WTC11 (cell line): ENCODE measurements around the gene RSKR. TPM values are rescaled to one million over a fixed set of nuclear protein-coding genes. Genes with fewer than 3 reads are reported as not detected.

Experiments
- ATAC-seq: fragments of 200-7000 bp; cut with Tn5 transposase; 2 replicates; pipeline ENCODE4 v1.10.0; 2021; ENCODE audit warnings: mild to moderate bottlenecking, moderate library complexity
- CTCF ChIA-PET: fragments of 300-600 bp; sonication (Branson Sonifier 250); formaldehyde crosslinking; loops from one replicate; lab custom pipeline; 2021; ENCODE audit warnings: antibody characterized with exemption; lab: Charles Lee
- POLR2A ChIA-PET: fragments of 350-600 bp; sonication (Branson Sonifier 250); formaldehyde crosslinking; loops from one replicate; lab custom pipeline; 2021; ENCODE audit warnings: antibody characterized with exemption; lab: Charles Lee
- DNase-seq: peaks from one replicate; pipeline ENCODE4 v3.0.0; 2021; ENCODE audit warnings: low spot score
- H3K27ac Mint-ChIP-seq: 2 replicates; pipeline ENCODE4 v1.8.0; 2021; ENCODE audit warnings: mixed read lengths
- H3K27me3 Mint-ChIP-seq: 2 replicates; pipeline ENCODE4 v1.8.0; 2021; ENCODE audit warnings: low read depth, mild to moderate bottlenecking, moderate library complexity, mixed read lengths
- H3K36me3 Mint-ChIP-seq: 2 replicates; pipeline ENCODE4 v1.8.0; 2021; ENCODE audit warnings: mixed read lengths
- H3K4me1 Mint-ChIP-seq: 2 replicates; pipeline ENCODE4 v1.8.0; 2022; ENCODE audit warnings: mixed read lengths
- H3K4me3 Mint-ChIP-seq: 2 replicates; pipeline ENCODE4 v1.8.0; 2021; ENCODE audit warnings: mild to moderate bottlenecking, moderate library complexity, mixed read lengths
- H3K9me3 Mint-ChIP-seq: 2 replicates; pipeline ENCODE4 v1.8.0; 2021; ENCODE audit warnings: mixed read lengths
- CREB1 ChIP-seq: sonication (generic); formaldehyde crosslinking; IDR thresholded peaks from 2 replicates; pipeline ENCODE4 v1.8.0; 2023; ENCODE audit warnings: mild to moderate bottlenecking, missing genetic modification reagents
- EMX1 ChIP-seq: fragments of 250-450 bp; sonication (Bioruptor Pico); IDR thresholded peaks from 2 replicates; pipeline ENCODE4 v1.8.0; 2021; ENCODE audit warnings: mild to moderate bottlenecking
- ESRRA ChIP-seq: sonication (generic); formaldehyde crosslinking; IDR thresholded peaks from 2 replicates; pipeline ENCODE4 v1.8.1; 2022; ENCODE audit warnings: mild to moderate bottlenecking, missing genetic modification reagents, borderline replicate concordance
- MYBL2 ChIP-seq: sonication (generic); formaldehyde crosslinking; IDR thresholded peaks from 2 replicates; pipeline ENCODE4 v1.8.1; 2023; ENCODE audit warnings: mild to moderate bottlenecking, moderate library complexity, missing genetic modification reagents
- NR2C2 ChIP-seq: sonication (generic); formaldehyde crosslinking; IDR thresholded peaks from 2 replicates; pipeline ENCODE4 v1.8.0; 2022; ENCODE audit warnings: mild to moderate bottlenecking, missing genetic modification reagents
- PREB ChIP-seq: sonication (generic); formaldehyde crosslinking; IDR thresholded peaks from 2 replicates; pipeline ENCODE4 v1.8.1; 2022; ENCODE audit warnings: mild to moderate bottlenecking, missing genetic modification reagents, moderate library complexity, borderline replicate concordance
- RORB ChIP-seq: fragments of 250-450 bp; sonication (Bioruptor Pico); IDR thresholded peaks from 2 replicates; pipeline ENCODE4 v1.9.0; 2021; ENCODE audit warnings: mild to moderate bottlenecking
- TCF7 ChIP-seq: sonication (generic); formaldehyde crosslinking; IDR thresholded peaks from 2 replicates; pipeline ENCODE4 v1.8.0; 2022; ENCODE audit warnings: mild to moderate bottlenecking, low read depth, missing genetic modification reagents, moderate library complexity
- TEAD1 ChIP-seq: sonication (generic); formaldehyde crosslinking; IDR thresholded peaks from 2 replicates; pipeline ENCODE4 v1.8.0; 2022; ENCODE audit warnings: mild to moderate bottlenecking, missing genetic modification reagents
- USF1 ChIP-seq: sonication (generic); formaldehyde crosslinking; IDR thresholded peaks from 2 replicates; pipeline ENCODE4 v1.8.0; 2022; ENCODE audit warnings: mild to moderate bottlenecking, missing genetic modification reagents
- ZNF232 ChIP-seq: sonication (generic); formaldehyde crosslinking; IDR thresholded peaks from 2 replicates; pipeline ENCODE4 v1.8.0; 2022; ENCODE audit warnings: mild to moderate bottlenecking, missing genetic modification reagents
- ZNF263 ChIP-seq: sonication (generic); formaldehyde crosslinking; IDR thresholded peaks from 2 replicates; pipeline ENCODE4 v1.8.1; 2022; ENCODE audit warnings: low read depth, mild to moderate bottlenecking, moderate library complexity, missing genetic modification reagents
- ZNF512 ChIP-seq: sonication (generic); formaldehyde crosslinking; IDR thresholded peaks from 2 replicates; pipeline ENCODE4 v1.8.1; 2022; ENCODE audit warnings: missing genetic modification reagents, borderline replicate concordance
- ZNF671 ChIP-seq: fragments of 250-450 bp; sonication (Bioruptor Pico); IDR thresholded peaks from 2 replicates; pipeline ENCODE4 v1.8.0; 2021; ENCODE audit warnings: mild to moderate bottlenecking
- total RNA-seq: library from RNA; stranded (reverse); gene quantifications from 3 replicates; pipeline ENCODE4 v1.2.3, GENCODE V29; 2021
- TF ChIP-seq, protein P1 (sequence below): sonication (generic); formaldehyde crosslinking; IDR thresholded peaks from 2 replicates; pipeline ENCODE4 v1.8.1; 2023; ENCODE audit warnings: mild to moderate bottlenecking, missing genetic modification reagents, borderline replicate concordance
- TF ChIP-seq, protein P2 (sequence below): sonication (generic); formaldehyde crosslinking; IDR thresholded peaks from 2 replicates; pipeline ENCODE4 v1.8.1; 2023; ENCODE audit warnings: mild to moderate bottlenecking, moderate library complexity, missing genetic modification reagents
- TF ChIP-seq, protein P3 (sequence below): sonication (generic); formaldehyde crosslinking; IDR thresholded peaks from 2 replicates; pipeline ENCODE4 v1.8.1; 2022; ENCODE audit warnings: mild to moderate bottlenecking, moderate library complexity, missing genetic modification reagents

The RSKR gene
- total RNA-seq, 1 experiment from 2014 or later = 28.0 TPM

GRCh38 chr17:28569446-28569845 is 44.5 kb downstream of the RSKR start:
- POLR2A ChIA-PET = no interaction called here
- H3K4me3 Mint-ChIP-seq = peak overlapping the region; percentile 91
- no peak for ATAC-seq

DNA sequence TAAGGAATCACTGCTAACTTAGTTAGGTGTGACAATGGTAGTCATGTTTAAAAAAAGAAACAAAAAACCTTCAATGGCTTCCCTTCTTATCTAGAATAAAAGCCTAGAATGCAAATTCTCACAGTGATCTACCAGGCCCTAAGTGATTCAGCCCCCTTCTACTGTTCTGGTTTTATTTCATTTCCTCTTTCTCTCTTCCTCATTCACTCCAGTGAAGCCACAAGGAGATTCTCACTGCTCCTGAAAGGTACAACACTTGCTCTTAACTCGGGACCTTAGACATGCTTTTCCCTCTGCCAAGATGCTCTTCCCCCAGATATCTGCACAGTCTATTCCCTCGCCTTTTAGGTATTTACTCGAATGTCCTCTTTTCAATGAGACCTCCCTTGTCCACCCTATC is 46.4 kb downstream of the RSKR start:
- Mint-ChIP-seq H3K27me3 (peaks cover under 1% of the 10 kb centered on the region; the same call in 1 of the 2 replicates), H3K36me3 (peaks cover 19% of the 10 kb centered on the region), H3K27ac (peak overlapping the region; percentile 47; the same call in 1 of the 2 replicates), H3K4me1 (peaks cover 14% of the 10 kb centered on the region), H3K9me3 (no peaks in the 10 kb centered on the region), H3K4me3 (no peak overlapping the region)
- CTCF ChIA-PET = interaction anchor here (4.9 kb wide), 1 partner anchor 21 kb away, joined by 26 read pairs; no protein-coding TSS in a partner anchor
- TF ChIP-seq, protein P1, sequence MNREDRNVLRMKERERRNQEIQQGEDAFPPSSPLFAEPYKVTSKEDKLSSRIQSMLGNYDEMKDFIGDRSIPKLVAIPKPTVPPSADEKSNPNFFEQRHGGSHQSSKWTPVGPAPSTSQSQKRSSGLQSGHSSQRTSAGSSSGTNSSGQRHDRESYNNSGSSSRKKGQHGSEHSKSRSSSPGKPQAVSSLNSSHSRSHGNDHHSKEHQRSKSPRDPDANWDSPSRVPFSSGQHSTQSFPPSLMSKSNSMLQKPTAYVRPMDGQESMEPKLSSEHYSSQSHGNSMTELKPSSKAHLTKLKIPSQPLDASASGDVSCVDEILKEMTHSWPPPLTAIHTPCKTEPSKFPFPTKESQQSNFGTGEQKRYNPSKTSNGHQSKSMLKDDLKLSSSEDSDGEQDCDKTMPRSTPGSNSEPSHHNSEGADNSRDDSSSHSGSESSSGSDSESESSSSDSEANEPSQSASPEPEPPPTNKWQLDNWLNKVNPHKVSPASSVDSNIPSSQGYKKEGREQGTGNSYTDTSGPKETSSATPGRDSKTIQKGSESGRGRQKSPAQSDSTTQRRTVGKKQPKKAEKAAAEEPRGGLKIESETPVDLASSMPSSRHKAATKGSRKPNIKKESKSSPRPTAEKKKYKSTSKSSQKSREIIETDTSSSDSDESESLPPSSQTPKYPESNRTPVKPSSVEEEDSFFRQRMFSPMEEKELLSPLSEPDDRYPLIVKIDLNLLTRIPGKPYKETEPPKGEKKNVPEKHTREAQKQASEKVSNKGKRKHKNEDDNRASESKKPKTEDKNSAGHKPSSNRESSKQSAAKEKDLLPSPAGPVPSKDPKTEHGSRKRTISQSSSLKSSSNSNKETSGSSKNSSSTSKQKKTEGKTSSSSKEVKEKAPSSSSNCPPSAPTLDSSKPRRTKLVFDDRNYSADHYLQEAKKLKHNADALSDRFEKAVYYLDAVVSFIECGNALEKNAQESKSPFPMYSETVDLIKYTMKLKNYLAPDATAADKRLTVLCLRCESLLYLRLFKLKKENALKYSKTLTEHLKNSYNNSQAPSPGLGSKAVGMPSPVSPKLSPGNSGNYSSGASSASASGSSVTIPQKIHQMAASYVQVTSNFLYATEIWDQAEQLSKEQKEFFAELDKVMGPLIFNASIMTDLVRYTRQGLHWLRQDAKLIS = no peak
- no peak for DNase-seq
- POLR2A ChIA-PET = no interaction called here
- ATAC-seq = no peak

More at GRCh38 chr17:28569446-28569845, 44.5 kb downstream of the RSKR start:
- TF ChIP-seq ZNF671 (CRISPR knock-in tag) (no peak), ZNF232 (CRISPR knock-in tag) (no peak), USF1 (no peak), PREB (CRISPR knock-in tag) (no peak), NR2C2 (CRISPR knock-in tag) (no peak), ZNF512 (no peak), RORB (no peak), ESRRA (no peak), MYBL2 (CRISPR knock-in tag) (no peak), TEAD1 (CRISPR knock-in tag) (no peak), TCF7 (CRISPR knock-in tag) (no peak), EMX1 (CRISPR knock-in tag) (no peak), CREB1 (CRISPR knock-in tag) (no peak), ZNF263 (no peak)
- TF ChIP-seq, protein P2, sequence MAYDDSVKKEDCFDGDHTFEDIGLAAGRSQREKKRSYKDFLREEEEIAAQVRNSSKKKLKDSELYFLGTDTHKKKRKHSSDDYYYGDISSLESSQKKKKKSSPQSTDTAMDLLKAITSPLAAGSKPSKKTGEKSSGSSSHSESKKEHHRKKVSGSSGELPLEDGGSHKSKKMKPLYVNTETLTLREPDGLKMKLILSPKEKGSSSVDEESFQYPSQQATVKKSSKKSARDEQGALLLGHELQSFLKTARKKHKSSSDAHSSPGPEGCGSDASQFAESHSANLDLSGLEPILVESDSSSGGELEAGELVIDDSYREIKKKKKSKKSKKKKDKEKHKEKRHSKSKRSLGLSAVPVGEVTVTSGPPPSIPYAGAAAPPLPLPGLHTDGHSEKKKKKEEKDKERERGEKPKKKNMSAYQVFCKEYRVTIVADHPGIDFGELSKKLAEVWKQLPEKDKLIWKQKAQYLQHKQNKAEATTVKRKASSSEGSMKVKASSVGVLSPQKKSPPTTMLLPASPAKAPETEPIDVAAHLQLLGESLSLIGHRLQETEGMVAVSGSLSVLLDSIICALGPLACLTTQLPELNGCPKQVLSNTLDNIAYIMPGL (CRISPR knock-in tag) = no peak
- TF ChIP-seq, protein P3, sequence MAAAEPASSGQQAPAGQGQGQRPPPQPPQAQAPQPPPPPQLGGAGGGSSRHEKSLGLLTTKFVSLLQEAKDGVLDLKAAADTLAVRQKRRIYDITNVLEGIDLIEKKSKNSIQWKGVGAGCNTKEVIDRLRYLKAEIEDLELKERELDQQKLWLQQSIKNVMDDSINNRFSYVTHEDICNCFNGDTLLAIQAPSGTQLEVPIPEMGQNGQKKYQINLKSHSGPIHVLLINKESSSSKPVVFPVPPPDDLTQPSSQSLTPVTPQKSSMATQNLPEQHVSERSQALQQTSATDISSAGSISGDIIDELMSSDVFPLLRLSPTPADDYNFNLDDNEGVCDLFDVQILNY (CRISPR knock-in tag) = no peak
- no peak for DNase-seq
- peak overlapping the region; percentile 27 for H3K27ac Mint-ChIP-seq
- H3K4me1 Mint-ChIP-seq = peaks cover 14% of the 10 kb centered on the region
- CTCF ChIA-PET = interaction anchor here (2.6 to 4.9 kb wide), 2 partner anchors 22 to 75 kb away, joined by 10 to 26 read pairs; partner anchors contain the start of gene BLTP2
- peaks cover 20% of the 10 kb centered on the region for H3K36me3 Mint-ChIP-seq
- peaks cover 3% of the 10 kb centered on the region; the same call in 1 of the 2 replicates for H3K27me3 Mint-ChIP-seq
- H3K9me3 Mint-ChIP-seq = no peaks in the 10 kb centered on the region
